Measurements from ENCODE around the gene OXSR1.
"Not testable (repeated sequence)": the region's sequence is repeated elsewhere in the genome, so short reads cannot be mapped to it uniquely, and the experiment has no call there.

Gene OXSR1

GRCh38 chr3:38127611-38128302 lies 37.6 kb upstream of the OXSR1 start:
- DNase-seq (ENCODE audit: low read depth): no peak

DNA sequence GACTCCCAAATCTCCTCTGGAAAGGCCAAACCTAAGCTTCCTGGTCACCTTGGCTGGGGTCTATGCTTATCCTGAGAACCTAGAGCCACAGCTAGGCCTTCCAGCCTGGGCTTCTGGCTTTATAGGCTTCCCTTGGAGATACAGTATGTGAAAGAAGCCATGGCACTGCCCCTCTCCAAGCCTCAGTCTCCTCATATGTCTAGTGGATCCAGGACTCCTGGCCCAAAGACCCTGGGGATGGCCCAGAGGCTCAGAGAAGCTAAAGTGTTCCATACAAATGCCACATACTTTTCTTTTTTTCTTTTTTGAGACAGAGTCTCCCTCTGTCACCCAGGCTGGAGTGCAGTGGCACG lies 37.1 kb upstream of the OXSR1 start:
- no peak for DNase-seq (ENCODE audit: low read depth)

DNA sequence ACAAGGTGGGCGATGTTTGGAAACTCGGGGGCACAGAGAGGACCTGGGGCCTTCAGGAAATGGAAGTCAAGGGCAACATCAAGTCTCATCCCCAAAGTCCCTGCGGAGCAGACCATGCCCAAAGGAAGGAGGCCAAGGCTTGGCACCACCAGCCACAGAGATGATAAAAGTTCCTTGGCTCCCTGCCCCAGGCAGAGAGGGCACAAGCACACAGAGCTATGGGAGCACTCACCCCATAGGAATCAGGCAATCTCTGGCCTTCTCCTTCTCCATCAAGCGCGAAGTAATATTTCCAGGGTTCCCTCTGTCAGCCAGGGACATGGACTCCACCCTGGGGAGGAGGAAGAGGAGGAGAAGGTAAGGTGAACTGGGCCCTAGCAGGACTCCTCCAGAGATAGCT lies 36.3 kb upstream of the OXSR1 start:
- DNase-seq (ENCODE audit: low read depth): no peak

DNA sequence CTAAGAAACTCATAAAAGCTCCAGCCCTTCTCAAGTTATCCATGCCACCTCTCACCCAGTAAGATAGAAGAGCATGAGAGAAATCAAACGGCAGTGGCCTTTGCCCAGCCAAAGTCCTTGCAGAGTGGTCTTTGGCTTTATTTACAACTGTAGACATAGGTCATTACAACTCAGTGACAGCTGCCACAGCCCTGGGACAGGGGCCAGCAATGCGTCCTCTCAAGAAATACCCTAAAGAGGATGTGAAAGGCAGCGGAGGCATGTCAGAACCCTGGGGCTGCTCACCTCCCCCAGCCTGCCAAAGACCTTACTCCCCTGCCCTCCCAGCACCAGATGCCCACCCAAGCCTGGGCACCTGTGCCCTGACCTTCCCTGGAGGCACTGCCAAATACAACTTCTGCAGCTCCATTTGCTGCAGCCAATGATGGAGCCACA lies 34.7 kb upstream of the OXSR1 start:
- DNase-seq (ENCODE audit: low read depth): no peak

DNA sequence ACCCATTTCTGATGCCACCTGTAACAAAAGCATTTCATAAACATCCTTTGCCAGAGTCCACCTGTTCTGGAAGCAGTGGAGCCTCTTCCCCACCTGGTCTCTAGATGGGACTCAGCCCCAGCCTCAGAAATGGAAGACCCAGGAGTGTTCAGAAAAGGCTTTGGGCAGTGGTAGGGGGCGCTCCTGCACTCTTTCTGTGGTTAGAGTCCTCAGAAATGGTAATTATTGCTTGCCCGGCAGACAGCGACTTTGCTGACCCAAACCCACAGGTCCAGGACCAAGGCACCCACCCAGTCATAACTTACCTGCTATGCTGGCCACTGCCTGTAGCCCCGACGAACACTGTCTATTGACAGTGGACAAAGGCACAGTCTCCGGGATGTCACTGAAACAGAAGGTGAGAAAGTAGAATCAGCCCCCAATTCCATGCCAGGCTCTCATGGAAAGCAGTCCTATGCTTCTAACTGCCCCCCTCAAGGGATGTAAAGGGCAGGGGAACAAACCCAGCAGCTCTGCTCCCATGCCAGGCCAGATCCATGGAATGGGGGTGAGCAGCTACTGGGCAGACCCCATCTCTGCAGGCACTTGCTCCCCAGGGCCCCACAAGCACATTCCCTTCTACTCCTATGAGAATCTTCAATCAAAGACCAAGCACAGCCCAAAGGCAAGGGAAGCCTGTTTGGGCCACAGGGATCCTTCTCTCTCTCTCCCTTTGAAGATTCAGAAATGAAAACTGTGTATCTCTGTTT lies 33.5 kb upstream of the OXSR1 start:
- no peak for DNase-seq (ENCODE audit: low read depth)

DNA sequence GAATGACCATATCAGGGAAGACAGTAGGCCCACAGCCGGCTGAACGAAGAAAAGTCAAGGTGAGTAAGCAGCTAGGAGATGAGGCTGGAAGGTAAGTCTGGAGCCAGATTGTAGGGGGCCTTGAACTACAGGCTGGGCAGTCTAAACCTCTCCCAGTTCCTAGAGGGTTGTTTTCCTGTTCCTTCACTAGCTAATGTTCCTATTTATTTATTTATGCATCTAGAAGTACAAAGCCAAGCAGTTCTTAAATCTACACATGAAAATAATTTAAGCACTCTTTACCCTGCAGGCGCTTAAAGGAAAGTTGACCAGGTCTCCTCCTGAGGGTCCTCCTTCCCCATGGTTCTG lies 32.2 kb upstream of the OXSR1 start:
- no peak for DNase-seq (ENCODE audit: low read depth)

- DNase-seq (ENCODE audit: low read depth): no peak
Measured at GRCh38 chr3:38133557-38134405, 31.6 kb upstream of the OXSR1 start.

GRCh38 chr3:38134517-38135143 lies 30.7 kb upstream of the OXSR1 start:
- DNase-seq (ENCODE audit: low read depth): not testable (repeated sequence)

- not testable (repeated sequence) for DNase-seq (ENCODE audit: low read depth)
Measured at GRCh38 chr3:38135621-38136277, 29.6 kb upstream of the OXSR1 start.

- DNase-seq (ENCODE audit: low read depth): no peak
Measured at GRCh38 chr3:38136393-38136776, 29.0 kb upstream of the OXSR1 start.

- peak; percentile 97 for DNase-seq (ENCODE audit: low read depth)
Measured at GRCh38 chr3:38136777-38137614, 28.3 kb upstream of the OXSR1 start, which contains the start of gene ACAA1. TSS of gene ACAA1 (minus strand) at chr3:38137127. CDS start at chr3:38137035, 92 bp downstream.

- DNase-seq (ENCODE audit: low read depth): no peak
Measured at GRCh38 chr3:38137615-38138348, 27.6 kb upstream of the OXSR1 start.

DNA sequence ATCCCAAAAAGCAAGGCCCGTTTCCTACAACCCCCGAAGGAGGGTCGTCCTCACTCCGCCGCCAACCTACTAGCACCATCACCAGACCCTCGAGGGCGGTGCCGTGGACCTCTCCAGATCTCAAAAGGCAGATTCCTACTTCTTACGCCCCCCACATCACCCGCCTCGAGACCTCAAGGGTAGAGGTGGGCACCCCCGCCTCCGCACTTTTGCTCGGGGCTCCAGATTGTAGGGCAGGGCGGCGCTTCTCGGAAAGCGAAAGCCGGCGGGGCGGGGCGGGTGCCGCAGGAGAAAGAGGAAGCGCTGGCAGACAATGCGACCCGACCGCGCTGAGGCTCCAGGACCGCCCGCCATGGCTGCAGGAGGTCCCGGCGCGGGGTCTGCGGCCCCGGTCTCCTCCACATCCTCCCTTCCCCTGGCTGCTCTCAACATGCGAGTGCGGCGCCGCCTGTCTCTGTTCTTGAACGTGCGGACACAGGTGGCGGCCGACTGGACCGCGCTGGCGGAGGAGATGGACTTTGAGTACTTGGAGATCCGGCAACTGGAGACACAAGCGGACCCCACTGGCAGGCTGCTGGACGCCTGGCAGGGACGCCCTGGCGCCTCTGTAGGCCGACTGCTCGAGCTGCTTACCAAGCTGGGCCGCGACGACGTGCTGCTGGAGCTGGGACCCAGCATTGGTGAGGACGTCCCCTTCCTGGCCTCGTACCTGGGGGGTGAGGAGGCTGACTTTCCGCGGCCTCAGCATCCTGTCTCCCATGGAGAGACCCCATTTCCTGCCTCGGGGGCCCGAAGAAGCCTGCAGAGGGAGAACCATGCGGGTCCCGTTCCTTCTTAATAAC lies 26.8 kb upstream of the OXSR1 start, which contains the start of gene MYD88:
TSS of gene MYD88 (plus strand) at position 313 of the 842 bp plus-strand sequence. CDS start at position 353, 40 bp downstream.
- peak; percentile 69 for DNase-seq (ENCODE audit: low read depth)

GRCh38 chr3:38139191-38139590 lies 26.1 kb upstream of the OXSR1 start:
- no peak for DNase-seq (ENCODE audit: low read depth)

DNA sequence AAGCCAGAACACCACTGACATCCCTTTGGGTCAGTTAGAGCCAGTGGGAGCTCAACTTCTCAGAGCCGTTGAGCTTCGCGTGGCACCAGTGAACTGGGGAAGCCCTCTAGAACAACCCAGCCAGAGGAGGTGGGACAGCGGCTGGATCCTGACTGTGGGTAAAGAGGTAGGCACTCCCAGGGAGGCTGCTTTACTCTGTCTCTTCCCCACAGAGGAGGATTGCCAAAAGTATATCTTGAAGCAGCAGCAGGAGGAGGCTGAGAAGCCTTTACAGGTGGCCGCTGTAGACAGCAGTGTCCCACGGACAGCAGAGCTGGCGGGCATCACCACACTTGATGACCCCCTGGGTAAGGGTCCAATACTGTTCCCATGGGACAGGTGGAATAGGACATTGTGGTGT lies 25.7 kb upstream of the OXSR1 start:
- DNase-seq (ENCODE audit: low read depth): no peak

- DNase-seq (ENCODE audit: low read depth): no peak
Measured at GRCh38 chr3:38140326-38141172, 24.8 kb upstream of the OXSR1 start.

GRCh38 chr3:38141173-38141951 lies 24.0 kb upstream of the OXSR1 start:
- DNase-seq (ENCODE audit: low read depth): no peak
